Caco-2 (cell line): ENCODE results near the gene WDR33. TPM values are rescaled to one million over a fixed set of nuclear protein-coding genes. Genes with fewer than 3 reads are reported as not detected.

Source experiments
- BruUV-seq: library from RNA; stranded (reverse); fragments of 400-500 nt; replicated peaks from 2 replicates; lab custom pipeline; 2021; lab: Mats Ljungman, UMichigan
- CTCF ChIA-PET: fragments of 300-600 bp; sonication (Branson Sonifier 250); formaldehyde crosslinking; loops from one replicate; lab custom pipeline; 2022; ENCODE audit warnings: antibody characterized with exemption; lab: Charles Lee
- POLR2A ChIA-PET: fragments of 300-600 bp; sonication (Branson Sonifier 250); formaldehyde crosslinking; loops from one replicate; lab custom pipeline; 2022; ENCODE audit warnings: antibody characterized with exemption; lab: Charles Lee
- DNase-seq, 2 experiments: peaks; one replicate each; pipeline versions ENCODE4 v3.0.0 to v3.0.0-alpha.2; 2020 to 2022
- H3K27me3 ChIP-seq: replicated peaks from 2 replicates; pipeline ENCODE4 v1.6.0; 2011; ENCODE audit warnings: low read length; ENCODE audit not compliant: control insufficient read depth, insufficient read depth
- H3K36me3 ChIP-seq: 2 replicates; pipeline ENCODE4 v1.5.1; 2011; ENCODE audit warnings: low read length; ENCODE audit not compliant: control insufficient read depth, insufficient read depth
- H3K4me1 ChIP-seq: fragments of 250-450 bp; sonication (Bioruptor Pico); 2 replicates; pipeline ENCODE4 v1.5.1; 2020; ENCODE audit warnings: mild to moderate bottlenecking
- H3K4me3 ChIP-seq: 2 replicates; pipeline ENCODE4 v1.5.1; 2011; ENCODE audit warnings: low read depth, mild to moderate bottlenecking, control low read depth, low read length
- H3K9me3 ChIP-seq: fragments of 250-450 bp; sonication (Bioruptor Pico); 2 replicates; pipeline ENCODE4 v1.5.1; 2020; ENCODE audit warnings: mild to moderate bottlenecking, moderate library complexity
- H3K27ac Mint-ChIP-seq: one replicate; pipeline ENCODE4 v1.8.0; 2022; ENCODE audit warnings: mixed read lengths; ENCODE audit not compliant: unreplicated experiment
- H3K27me3 Mint-ChIP-seq: one replicate; pipeline ENCODE4 v1.8.0; 2022; ENCODE audit warnings: mixed read lengths; ENCODE audit not compliant: insufficient read depth, unreplicated experiment
- H3K36me3 Mint-ChIP-seq: one replicate; pipeline ENCODE4 v1.8.0; 2022; ENCODE audit warnings: mild to moderate bottlenecking, mixed read lengths; ENCODE audit not compliant: insufficient read depth, unreplicated experiment
- H3K4me1 Mint-ChIP-seq: one replicate; pipeline ENCODE4 v1.8.0; 2022; ENCODE audit warnings: low read depth, mixed read lengths; ENCODE audit not compliant: unreplicated experiment
- H3K4me3 Mint-ChIP-seq: one replicate; pipeline ENCODE4 v1.8.0; 2022; ENCODE audit warnings: mild to moderate bottlenecking, moderate library complexity, mixed read lengths; ENCODE audit not compliant: unreplicated experiment
- H3K9me3 Mint-ChIP-seq: one replicate; pipeline ENCODE4 v1.8.0; 2022; ENCODE audit warnings: mixed read lengths; ENCODE audit not compliant: unreplicated experiment
- CTCF ChIP-seq, 2 experiments: fragments of 200-600 bp in 1 of 2; IDR thresholded peaks; 1 replicate in 1 of 2; 2 replicates in 1 of 2; pipeline versions ENCODE4 v1.5.1 to v1.8.0; 2011 to 2022; ENCODE audit warnings: antibody characterized with exemption in 1 of 2, control low read depth in 1 of 2, inconsistent platforms in 1 of 2, low read depth in 1 of 2, low read length in 1 of 2, mild to moderate bottlenecking in 1 of 2, moderate library complexity in 1 of 2; ENCODE audit not compliant: insufficient read depth in 1 of 2, severe bottlenecking in 1 of 2, unreplicated experiment in 1 of 2
- intact Hi-C: fragments of 100-400 bp; cut with micrococcal nuclease; formaldehyde crosslinking; loops from one replicate; pipeline ENCODE4 v1.10.0; 2022; ENCODE audit not compliant: unreplicated experiment
- total RNA-seq: library from RNA; stranded (reverse); gene quantifications from 2 replicates; pipeline ENCODE4 v1.2.3, GENCODE V29; 2022

WDR33 gene
- total RNA-seq, 1 experiment from 2014 or later = 77.5 TPM

- Mint-ChIP-seq H3K27me3 (no peaks in the 10 kb centered on the region), H3K4me1 (peaks cover 34% of the 10 kb centered on the region), H3K9me3 (no peaks in the 10 kb centered on the region), H3K4me3 (no peak overlapping the region), H3K36me3 (peaks cover 71% of the 10 kb centered on the region), H3K27ac (no peak overlapping the region)
- 0 out of 2 replicates have a peak, but pooled peaks cover 3% of the 10 kb centered on the region for H3K36me3 ChIP-seq
- TF ChIP-seq CTCF (IDR thresholded peaks at IDR 0.05; ENCODE audit: insufficient read depth in 1 of 2, low read depth in 1 of 2, low read length in 1 of 2, severe bottlenecking in 1 of 2, unreplicated experiment in 1 of 2) = no peak
- H3K4me3 ChIP-seq = no peak overlapping the region
- H3K27me3 ChIP-seq = no peaks in the 10 kb centered on the region
- no peak for DNase-seq
- H3K4me1 ChIP-seq = peaks cover 39% of the 10 kb centered on the region
- intact Hi-C loops = no loop called here
- CTCF ChIA-PET = no interaction called here
- POLR2A ChIA-PET = no interaction called here
- no peaks in the 10 kb centered on the region for H3K9me3 ChIP-seq
- no TSS peak for BruUV-seq
Measured at GRCh38 chr2:127737892-127738291, 73.1 kb downstream of the WDR33 start.

DNA sequence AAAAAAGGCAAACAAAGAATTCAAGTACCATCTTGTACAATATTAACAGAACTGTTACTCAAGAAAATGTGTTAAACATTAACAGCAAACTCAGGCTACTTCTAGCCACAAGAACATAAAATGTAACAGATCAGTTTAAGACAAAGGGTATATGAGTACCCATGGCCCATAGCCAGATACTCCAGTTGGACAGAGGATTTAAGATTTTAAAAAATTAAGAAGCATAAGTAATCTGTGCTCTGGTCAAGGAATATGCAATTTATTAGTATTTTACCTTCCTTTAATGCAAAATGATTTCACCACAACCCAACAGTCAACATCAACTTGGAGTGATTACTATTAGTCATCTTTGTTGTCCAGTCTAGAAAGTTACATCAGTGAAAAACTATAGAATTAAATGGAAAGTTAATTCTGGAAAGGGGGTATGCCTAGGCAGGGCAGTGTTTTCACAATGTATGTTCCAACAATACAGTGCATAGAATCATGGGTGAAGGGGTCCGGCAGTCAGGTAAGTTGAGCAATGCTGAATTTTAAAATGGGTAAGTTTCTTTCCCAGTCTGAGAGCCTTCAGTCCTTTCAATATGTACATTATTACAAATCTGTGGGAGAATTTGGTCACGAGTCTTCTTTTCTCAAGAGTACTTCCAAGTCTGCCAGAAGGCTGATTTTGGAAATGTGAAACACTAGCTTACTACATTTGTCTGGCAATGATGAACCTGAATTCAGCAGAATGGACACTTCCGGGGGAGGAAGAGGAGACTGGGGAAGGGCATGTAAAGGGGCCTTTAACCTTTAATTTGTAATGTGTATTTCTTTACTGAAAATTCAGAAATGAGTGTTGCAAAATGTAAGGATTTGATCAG lies 75.2 kb downstream of the WDR33 start:
- ChIA-PET POLR2A (no interaction called here), CTCF (no interaction called here)
- Mint-ChIP-seq H3K4me3 (peak overlapping the region; percentile 26), H3K4me1 (peaks cover 21% of the 10 kb centered on the region), H3K36me3 (peaks cover 56% of the 10 kb centered on the region), H3K27ac (peak overlapping the region; percentile 61), H3K9me3 (no peaks in the 10 kb centered on the region), H3K27me3 (no peaks in the 10 kb centered on the region)
- Histone ChIP-seq H3K9me3 (no peaks in the 10 kb centered on the region), H3K36me3 (0 out of 2 replicates have a peak, but pooled peaks cover 2% of the 10 kb centered on the region), H3K4me1 (peaks cover 39% of the 10 kb centered on the region), H3K27me3 (no peaks in the 10 kb centered on the region), H3K4me3 (no peak overlapping the region)
- no peak for TF ChIP-seq CTCF (IDR thresholded peaks at IDR 0.05; ENCODE audit: insufficient read depth in 1 of 2, low read depth in 1 of 2, low read length in 1 of 2, severe bottlenecking in 1 of 2, unreplicated experiment in 1 of 2)
- DNase-seq = peak in 1 of 2 experiments; percentile 17
- BruUV-seq = no TSS peak
- intact Hi-C loops = loop anchor here (1.0 kb wide), 1 partner anchor 35 kb away; no protein-coding TSS in a partner anchor

- ChIA-PET CTCF (interaction anchor here (0.6 kb wide), 1 partner anchor 174 kb away, joined by 3 read pairs; no protein-coding TSS in a partner anchor), POLR2A (no interaction called here)
- Histone ChIP-seq H3K4me1 (peaks cover 39% of the 10 kb centered on the region), H3K4me3 (no peak overlapping the region), H3K36me3 (no peaks in the 10 kb centered on the region), H3K9me3 (no peaks in the 10 kb centered on the region), H3K27me3 (no peaks in the 10 kb centered on the region)
- peaks cover 48% of the 10 kb centered on the region for H3K36me3 Mint-ChIP-seq
- H3K27me3 Mint-ChIP-seq = no peaks in the 10 kb centered on the region
- H3K9me3 Mint-ChIP-seq = no peaks in the 10 kb centered on the region
- peak; percentile 29 to 54 for DNase-seq
- peak overlapping the region; percentile 61 for H3K27ac Mint-ChIP-seq
- H3K4me1 Mint-ChIP-seq = peaks cover 20% of the 10 kb centered on the region
- BruUV-seq = no TSS peak
- peak overlapping the region; percentile 26 for H3K4me3 Mint-ChIP-seq
- intact Hi-C loops = loop anchor here (1.0 kb wide), 1 partner anchor 35 kb away; no protein-coding TSS in a partner anchor
- no peak for TF ChIP-seq CTCF (IDR thresholded peaks at IDR 0.05; ENCODE audit: insufficient read depth in 1 of 2, low read depth in 1 of 2, low read length in 1 of 2, severe bottlenecking in 1 of 2, unreplicated experiment in 1 of 2)
Measured at GRCh38 chr2:127735044-127735443, 75.9 kb downstream of the WDR33 start.
